A549 (cell line): ENCODE data around the gene MYH11.
"Not testable (repeated sequence)": the region's sequence is repeated elsewhere in the genome, so short reads cannot be mapped to it uniquely, and the experiment has no call there.

Experiments
- CBX2 ChIP-seq: fragments of 200-600 bp; sonication (generic); IDR thresholded peaks from 2 replicates; pipeline ENCODE4 v1.6.1; 2016; ENCODE audit warnings: low read depth, mild to moderate bottlenecking, borderline replicate concordance
- CHD4 ChIP-seq: fragments of 200-600 bp; sonication (generic); IDR thresholded peaks from 2 replicates; pipeline ENCODE4 v1.6.1; 2016; ENCODE audit warnings: antibody characterized with exemption, mild to moderate bottlenecking, borderline replicate concordance
- CTCF ChIP-seq: fragments of >200 bp; sonication (Bioruptor Twin); formaldehyde crosslinking; IDR thresholded peaks from 3 replicates; pipeline ENCODE4 v1.5.1; 2016
- EP300 ChIP-seq, 2 experiments: fragments of >200 bp; sonication (Bioruptor Twin); formaldehyde crosslinking; IDR thresholded peaks; 2 replicates in 1 of 2; 3 replicates in 1 of 2; pipeline ENCODE4 v1.6.1; 2016 to 2017
- HOXB13 ChIP-seq: fragments of 250-450 bp; sonication (Bioruptor Pico); IDR thresholded peaks from 2 replicates; pipeline ENCODE4 v1.5.0; 2020; ENCODE audit warnings: low read depth, mild to moderate bottlenecking, moderate library complexity
- NR3C1 ChIP-seq: fragments of >200 bp; sonication (Bioruptor Twin); formaldehyde crosslinking; IDR thresholded peaks from 3 replicates; pipeline ENCODE4 v1.6.1; 2017
- POLR2A ChIP-seq: IDR thresholded peaks from 2 replicates; pipeline ENCODE4 v1.6.1; 2012; ENCODE audit warnings: mild to moderate bottlenecking, low read length
- RARB ChIP-seq: fragments of 250-450 bp; sonication (Bioruptor Pico); IDR thresholded peaks from 2 replicates; pipeline ENCODE4 v1.8.0; 2021; ENCODE audit warnings: mild to moderate bottlenecking, moderate library complexity
- SMC3 ChIP-seq: fragments of >200 bp; sonication (Bioruptor Twin); formaldehyde crosslinking; IDR thresholded peaks from 3 replicates; pipeline ENCODE4 v1.6.1; 2018; ENCODE audit warnings: inconsistent platforms
- SREBF2 ChIP-seq: fragments of 450-650 bp; IDR thresholded peaks from 2 replicates; pipeline ENCODE4 v1.6.1; 2014; ENCODE audit warnings: mild to moderate bottlenecking, moderate library complexity

- not testable (repeated sequence) for TF ChIP-seq CTCF; CHD4; EP300 (IDR thresholded peaks at IDR 0.05); SMC3; HOXB13; POLR2A; RARB (CRISPR knock-in tag); NR3C1; SREBF2; CBX2
Observed at GRCh38 chr16:15655561-15655960, 201.3 kb downstream of the MYH11 start.
